ENCODE measurements around the gene GALNT2. TPM values are rescaled to one million over a fixed set of nuclear protein-coding genes. Genes with fewer than 3 reads are reported as not detected.

The GALNT2 gene
- total RNA-seq, 2 experiments from 2014 or later: 48.2 to 51.0 TPM

GRCh38 chr1:230170153-230170547, 103.1 kb downstream of the GALNT2 start:
- CTCF ChIA-PET: interaction anchor here (1.3 kb wide), 1 partner anchor 509 kb away, joined by 4 read pairs; no protein-coding TSS in a partner anchor
- Mint-ChIP-seq H3K27ac (peak overlapping the region; percentile 19), H3K4me3 (no peak overlapping the region), H3K4me1 (peaks cover 55% of the 10 kb centered on the region), H3K36me3 (ENCODE audit: low read depth) (peaks cover 5% of the 10 kb centered on the region), H3K9me3 (ENCODE audit: low read depth) (no peaks in the 10 kb centered on the region), H3K27me3 (no peaks in the 10 kb centered on the region)
- no peak for DNase-seq
- ATAC-seq: no peak
- POLR2A ChIA-PET: no interaction called here
- intact Hi-C loops (cut with DNase I, micrococcal nuclease): no loop called here

DNA sequence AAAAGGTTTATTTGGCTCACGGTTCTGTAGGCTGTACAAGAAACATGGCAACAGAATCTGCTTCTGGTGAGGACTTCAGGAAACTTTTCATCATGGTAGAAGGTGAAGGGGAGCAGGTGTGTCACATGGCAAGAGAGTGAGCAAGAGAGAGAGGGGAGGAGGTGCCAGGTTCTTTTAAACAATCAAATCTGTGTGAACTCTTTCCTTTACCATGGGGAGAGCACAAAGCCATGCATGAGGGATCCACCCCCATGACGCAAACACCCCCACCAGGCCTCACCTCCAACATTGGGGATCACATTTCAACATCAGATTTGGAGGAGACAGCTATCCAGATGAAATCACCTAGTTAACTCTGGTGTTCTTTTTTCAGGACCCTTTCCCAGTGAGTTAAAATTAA, 103.6 kb downstream of the GALNT2 start:
- Mint-ChIP-seq H3K9me3 (ENCODE audit: low read depth) (no peaks in the 10 kb centered on the region), H3K4me1 (peaks cover 54% of the 10 kb centered on the region), H3K4me3 (no peak overlapping the region), H3K36me3 (ENCODE audit: low read depth) (peaks cover 5% of the 10 kb centered on the region), H3K27me3 (no peaks in the 10 kb centered on the region), H3K27ac (peak overlapping the region; percentile 12)
- intact Hi-C loops (cut with DNase I, micrococcal nuclease): no loop called here
- POLR2A ChIA-PET: no interaction called here
- ATAC-seq: no peak
- CTCF ChIA-PET: interaction anchor here (1.3 kb wide), 1 partner anchor 510 kb away, joined by 4 read pairs; no protein-coding TSS in a partner anchor
- DNase-seq: no peak

- CTCF ChIA-PET: interaction anchor here (1.3 kb wide), 1 partner anchor 510 kb away, joined by 4 read pairs; no protein-coding TSS in a partner anchor
- H3K9me3 Mint-ChIP-seq (ENCODE audit: low read depth): no peaks in the 10 kb centered on the region
- intact Hi-C loops (cut with DNase I, micrococcal nuclease): no loop called here
- H3K36me3 Mint-ChIP-seq (ENCODE audit: low read depth): peaks cover 7% of the 10 kb centered on the region
- POLR2A ChIA-PET: no interaction called here
- no peaks in the 10 kb centered on the region for H3K27me3 Mint-ChIP-seq
- H3K27ac Mint-ChIP-seq: no peak overlapping the region
- DNase-seq (no peak), ATAC-seq (no peak)
- H3K4me1 Mint-ChIP-seq: peaks cover 58% of the 10 kb centered on the region
- H3K4me3 Mint-ChIP-seq: no peak overlapping the region
These were observed 104.4 kb downstream of the GALNT2 start for GRCh38 chr1:230171356-230172015.

DNA sequence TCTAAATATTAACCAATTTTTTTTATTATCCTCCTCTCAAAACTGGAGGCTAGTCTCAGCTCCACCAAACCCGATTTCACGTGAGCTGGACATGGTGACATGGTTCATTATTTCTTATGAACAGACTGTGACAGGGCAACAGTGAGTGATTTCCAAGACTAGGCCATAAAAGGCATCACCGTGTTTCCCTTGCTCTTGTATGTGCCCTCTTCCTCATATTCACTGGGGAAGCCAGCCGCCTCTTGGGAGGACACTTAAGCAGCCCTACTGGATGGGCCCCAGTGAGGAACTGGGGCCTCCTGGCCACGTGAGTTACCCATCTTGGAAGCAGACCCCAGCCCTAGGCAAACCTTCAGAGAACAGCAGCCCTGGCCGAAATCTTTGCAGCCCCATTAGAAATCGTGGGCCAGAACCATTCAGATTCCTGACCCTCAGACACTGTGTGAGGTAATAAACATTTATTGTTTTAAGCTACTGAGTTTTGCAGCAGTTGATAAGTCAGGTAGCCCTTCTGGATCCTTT, 105.0 kb downstream of the GALNT2 start:
- H3K27ac Mint-ChIP-seq: no peak overlapping the region
- H3K27me3 Mint-ChIP-seq: no peaks in the 10 kb centered on the region
- peaks cover 7% of the 10 kb centered on the region for H3K36me3 Mint-ChIP-seq (ENCODE audit: low read depth)
- ChIA-PET POLR2A (no interaction called here), CTCF (no interaction called here)
- no peak for DNase-seq
- no peak overlapping the region for H3K4me3 Mint-ChIP-seq
- peaks cover 56% of the 10 kb centered on the region for H3K4me1 Mint-ChIP-seq
- H3K9me3 Mint-ChIP-seq (ENCODE audit: low read depth): no peaks in the 10 kb centered on the region
- intact Hi-C loops (cut with DNase I, micrococcal nuclease): no loop called here
- no peak for ATAC-seq

DNA sequence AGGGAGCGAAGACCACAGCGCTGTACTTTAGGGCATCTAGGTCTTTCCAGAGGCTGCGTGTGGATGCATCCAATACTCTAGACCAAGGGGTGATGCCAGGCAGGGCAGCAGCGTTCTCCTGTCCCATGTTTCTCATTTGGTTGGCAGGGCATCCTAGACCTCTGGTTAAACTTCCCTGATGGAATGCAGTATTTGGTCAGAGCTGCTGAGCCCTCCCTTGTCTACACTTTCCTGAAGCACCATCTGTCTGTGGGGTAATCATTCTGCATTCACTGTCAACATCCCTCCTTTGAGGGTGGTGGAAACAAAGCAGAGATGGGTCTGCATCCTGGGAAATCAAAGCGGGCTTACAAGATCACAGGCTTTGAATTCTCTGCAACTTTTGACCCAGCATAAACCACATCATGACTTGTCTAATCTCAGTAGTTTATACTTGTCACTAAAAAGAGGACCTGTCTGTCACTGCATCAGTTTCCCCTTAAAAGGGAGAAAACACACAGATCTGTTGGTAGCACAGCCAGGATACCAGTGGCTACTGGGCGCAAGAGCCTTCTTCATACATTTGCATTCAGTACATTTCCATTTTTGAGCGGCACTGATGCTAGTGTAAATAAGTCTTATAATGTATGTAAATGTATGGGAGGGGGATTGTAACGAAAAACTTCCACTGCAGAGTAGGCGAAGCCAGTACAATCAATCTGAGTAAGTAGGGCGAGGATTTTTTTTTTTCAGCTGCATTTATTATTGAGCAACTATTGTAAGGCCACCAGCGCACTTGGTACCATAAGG, 106.3 kb downstream of the GALNT2 start:
- H3K4me1 Mint-ChIP-seq: peaks cover 49% of the 10 kb centered on the region

DNA sequence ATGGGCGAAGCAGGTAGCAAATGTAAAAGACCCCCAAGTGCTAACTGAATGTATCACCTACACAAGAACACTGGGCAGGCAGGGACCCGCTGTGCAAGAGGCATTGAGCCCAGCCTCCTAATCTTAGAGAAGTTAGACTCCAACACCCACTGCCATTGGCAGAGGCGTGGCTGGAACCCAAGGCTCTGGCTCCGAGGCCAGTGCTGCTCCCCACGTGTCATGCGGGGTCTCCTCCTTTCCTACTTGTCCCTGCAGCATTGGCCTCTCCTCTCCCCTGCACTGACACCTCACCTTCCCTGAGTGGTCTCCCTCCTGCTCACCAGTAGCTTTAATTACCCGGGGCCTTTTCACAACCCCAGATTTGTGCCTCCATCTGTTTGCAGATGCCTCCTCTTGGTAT, 107.0 kb downstream of the GALNT2 start:
- no peaks in the 10 kb centered on the region for H3K9me3 Mint-ChIP-seq (ENCODE audit: low read depth)
- ChIA-PET POLR2A (no interaction called here), CTCF (interaction anchor here (0.5 to 0.6 kb wide), 2 partner anchors 129 to 161 kb away, joined by 3 read pairs; no protein-coding TSS in a partner anchor)
- no peaks in the 10 kb centered on the region for H3K27me3 Mint-ChIP-seq
- ATAC-seq (no peak), DNase-seq (no peak)
- H3K4me1 Mint-ChIP-seq: peaks cover 45% of the 10 kb centered on the region
- H3K4me3 Mint-ChIP-seq: no peak overlapping the region
- intact Hi-C loops (cut with DNase I, micrococcal nuclease): no loop called here
- H3K27ac Mint-ChIP-seq: no peak overlapping the region
- peaks cover 15% of the 10 kb centered on the region for H3K36me3 Mint-ChIP-seq (ENCODE audit: low read depth)

More for the DNA sequence above, 106.3 kb downstream of the GALNT2 start:
- ATAC-seq (no peak), DNase-seq (no peak)
- intact Hi-C loops (cut with DNase I, micrococcal nuclease): no loop called here
- Mint-ChIP-seq H3K27ac (no peak overlapping the region), H3K4me3 (no peak overlapping the region), H3K9me3 (ENCODE audit: low read depth) (no peaks in the 10 kb centered on the region), H3K36me3 (ENCODE audit: low read depth) (peaks cover 11% of the 10 kb centered on the region), H3K27me3 (no peaks in the 10 kb centered on the region)
- ChIA-PET CTCF (interaction anchor here (0.5 to 0.6 kb wide), 3 partner anchors 160 to 479 kb away, joined by 3 to 6 read pairs (median 3); no protein-coding TSS in a partner anchor), POLR2A (no interaction called here)

GRCh38 chr1:230174471-230175162, 107.6 kb downstream of the GALNT2 start:
- Mint-ChIP-seq H3K27me3 (no peaks in the 10 kb centered on the region), H3K9me3 (ENCODE audit: low read depth) (no peaks in the 10 kb centered on the region), H3K4me3 (no peak overlapping the region), H3K4me1 (peaks cover 39% of the 10 kb centered on the region), H3K36me3 (ENCODE audit: low read depth) (peaks cover 20% of the 10 kb centered on the region), H3K27ac (no peak overlapping the region)
- no peak for ATAC-seq
- no peak for DNase-seq
- POLR2A ChIA-PET: no interaction called here
- intact Hi-C loops (cut with DNase I, micrococcal nuclease): no loop called here
- CTCF ChIA-PET: interaction anchor here (0.5 kb wide), 1 partner anchor 130 kb away, joined by 3 read pairs; no protein-coding TSS in a partner anchor

GRCh38 chr1:230175163-230175747, 108.2 kb downstream of the GALNT2 start:
- no peak overlapping the region for H3K27ac Mint-ChIP-seq
- H3K27me3 Mint-ChIP-seq: no peaks in the 10 kb centered on the region
- peaks cover 33% of the 10 kb centered on the region for H3K4me1 Mint-ChIP-seq
- H3K4me3 Mint-ChIP-seq: no peak overlapping the region
- ATAC-seq: no peak
- ChIA-PET POLR2A (no interaction called here), CTCF (no interaction called here)
- DNase-seq: no peak
- peaks cover 23% of the 10 kb centered on the region for H3K36me3 Mint-ChIP-seq (ENCODE audit: low read depth)
- intact Hi-C loops (cut with DNase I, micrococcal nuclease): no loop called here
- no peaks in the 10 kb centered on the region for H3K9me3 Mint-ChIP-seq (ENCODE audit: low read depth)

DNA sequence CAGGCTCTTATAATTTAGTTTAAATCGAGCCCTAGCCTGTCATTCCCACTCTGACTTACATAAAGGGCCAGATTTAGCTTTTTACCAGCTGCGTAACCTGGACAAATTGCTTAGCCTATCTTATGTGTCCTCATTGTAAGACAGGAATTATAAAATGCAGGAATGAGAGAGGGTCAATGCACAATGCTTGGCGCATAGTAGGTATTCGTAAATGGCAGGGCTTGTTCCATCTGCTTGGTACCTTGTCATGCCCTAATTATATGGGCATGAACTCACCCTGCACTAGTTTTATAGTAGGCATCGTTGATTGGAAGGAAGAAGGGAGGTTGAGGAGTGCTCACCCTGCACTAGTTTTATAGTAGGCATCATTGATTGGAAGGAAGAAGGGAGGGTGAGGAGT, 108.8 kb downstream of the GALNT2 start:
- H3K4me1 Mint-ChIP-seq: peaks cover 27% of the 10 kb centered on the region
- ChIA-PET CTCF (no interaction called here), POLR2A (no interaction called here)
- DNase-seq (no peak), ATAC-seq (no peak)
- H3K9me3 Mint-ChIP-seq (ENCODE audit: low read depth): no peaks in the 10 kb centered on the region
- H3K4me3 Mint-ChIP-seq: no peak overlapping the region
- intact Hi-C loops (cut with DNase I, micrococcal nuclease): no loop called here
- H3K36me3 Mint-ChIP-seq (ENCODE audit: low read depth): peaks cover 23% of the 10 kb centered on the region
- H3K27me3 Mint-ChIP-seq: no peaks in the 10 kb centered on the region
- peak overlapping the region; percentile 78 for H3K27ac Mint-ChIP-seq

DNA sequence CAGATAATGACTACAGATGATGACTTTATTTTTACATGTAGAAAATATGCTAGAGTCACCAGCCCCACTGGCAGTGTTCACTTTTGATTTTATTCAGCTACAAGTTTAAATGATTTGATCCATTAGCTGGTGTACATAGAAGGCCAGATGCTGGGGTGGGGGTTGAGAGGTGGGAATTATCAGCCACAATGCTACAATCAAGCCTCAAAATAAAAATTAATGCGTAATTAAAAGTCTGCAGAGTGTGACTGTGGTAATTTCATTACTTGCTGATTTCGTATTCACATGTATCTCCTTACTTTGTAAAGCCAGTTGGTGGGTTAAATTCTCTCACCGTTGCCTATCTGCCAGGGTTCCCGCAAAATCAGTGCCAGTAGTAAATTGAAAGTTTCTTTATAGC, 109.3 kb downstream of the GALNT2 start:
- H3K27me3 Mint-ChIP-seq: no peaks in the 10 kb centered on the region
- no peak for ATAC-seq
- no peak for DNase-seq
- H3K4me3 Mint-ChIP-seq: no peak overlapping the region
- no peak overlapping the region for H3K27ac Mint-ChIP-seq
- CTCF ChIA-PET: no interaction called here
- peaks cover 26% of the 10 kb centered on the region for H3K36me3 Mint-ChIP-seq (ENCODE audit: low read depth)
- intact Hi-C loops (cut with DNase I, micrococcal nuclease): no loop called here
- POLR2A ChIA-PET: no interaction called here
- H3K9me3 Mint-ChIP-seq (ENCODE audit: low read depth): no peaks in the 10 kb centered on the region
- H3K4me1 Mint-ChIP-seq: peaks cover 27% of the 10 kb centered on the region

DNA sequence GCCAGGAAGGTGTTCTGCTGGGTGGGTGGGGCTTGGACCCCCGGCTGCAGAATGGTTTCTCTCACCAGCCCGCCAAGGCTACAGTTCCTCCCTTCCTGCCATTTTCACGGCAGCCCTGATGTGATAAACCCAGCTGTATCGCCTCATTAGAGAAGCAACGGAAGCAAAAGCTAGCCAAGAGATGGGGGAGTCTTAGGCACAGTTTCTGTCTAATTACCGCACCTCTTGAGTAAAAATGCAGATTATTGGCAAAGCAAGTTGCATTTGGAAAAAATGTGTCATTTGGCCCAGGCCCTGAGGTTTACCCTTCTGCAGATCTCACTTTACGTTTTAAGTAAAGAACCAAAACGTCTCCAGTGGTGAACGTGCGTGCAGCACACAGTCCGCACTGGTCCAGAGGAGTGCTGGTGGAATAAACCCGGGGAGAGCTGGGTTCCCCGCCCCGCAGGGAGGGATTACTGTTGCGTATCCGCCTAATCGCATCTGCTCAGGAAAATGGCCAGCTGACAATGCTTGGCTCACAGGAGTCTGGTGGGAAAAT, 109.9 kb downstream of the GALNT2 start:
- H3K36me3 Mint-ChIP-seq (ENCODE audit: low read depth): peaks cover 27% of the 10 kb centered on the region
- ATAC-seq: peak; percentile 61
- H3K27ac Mint-ChIP-seq: no peak overlapping the region
- no peak overlapping the region for H3K4me3 Mint-ChIP-seq
- ChIA-PET POLR2A (no interaction called here), CTCF (interaction anchor here (1.5 kb wide), 1 partner anchor 10 kb away, joined by 8 read pairs; no protein-coding TSS in a partner anchor)
- DNase-seq: peak; percentile 29
- no peaks in the 10 kb centered on the region for H3K9me3 Mint-ChIP-seq (ENCODE audit: low read depth)
- intact Hi-C loops (cut with DNase I, micrococcal nuclease): no loop called here
- H3K27me3 Mint-ChIP-seq: no peaks in the 10 kb centered on the region
- H3K4me1 Mint-ChIP-seq: peaks cover 29% of the 10 kb centered on the region
